Cardiac muscle cell (in vitro differentiated cells and primary cell): Measurements from ENCODE around the gene BAD. TPM values are rescaled to one million over a fixed set of nuclear protein-coding genes. Genes with fewer than 3 reads are reported as not detected.

Experiments
- DNase-seq, 2 donors: peaks; one replicate each; pipeline versions ENCODE4 v3.0.0 to v3.0.0-alpha.2; 2010 to 2017; ENCODE audit warnings: low read depth in 1 of 2, low spot score in 1 of 2
- H3K27ac ChIP-seq: fragments of 200-600 bp; sonication (generic); 2 replicates; pipeline ENCODE4 v1.5.1; 2016
- H3K27me3 ChIP-seq: fragments of 200-600 bp; sonication (generic); 2 replicates; pipeline ENCODE4 v1.6.0; 2016; ENCODE audit warnings: control low read depth
- H3K36me3 ChIP-seq: fragments of 200-600 bp; sonication (generic); 2 replicates; pipeline ENCODE4 v1.5.1; 2016; ENCODE audit warnings: control low read depth
- H3K4me1 ChIP-seq: fragments of 200-600 bp; sonication (generic); 2 replicates; pipeline ENCODE4 v1.8.1; 2017; ENCODE audit warnings: low read depth, mild to moderate bottlenecking, mixed run types
- H3K4me3 ChIP-seq: fragments of 200-600 bp; sonication (generic); 2 replicates; pipeline ENCODE4 v1.5.1; 2016; ENCODE audit warnings: mild to moderate bottlenecking
- H3K9me3 ChIP-seq: fragments of 200-600 bp; sonication (generic); 2 replicates; pipeline ENCODE4 v1.5.1; 2017; ENCODE audit warnings: low read depth, mild to moderate bottlenecking, control low read depth
- CTCF ChIP-seq: IDR thresholded peaks from 2 replicates; pipeline ENCODE4 v1.5.1; 2012; ENCODE audit warnings: low read depth, mild to moderate bottlenecking, low read length
- polyA plus RNA-seq: library from polyadenylated mRNA; unstranded; fragments of >200 nt; fragmentation: Nextera tagmentation; extraction: Ambion mirVana; gene quantifications from 2 replicates; pipeline ENCODE4 v1.2.1, GENCODE V29; 2016
- total RNA-seq: library from RNA; depleted of rRNA; stranded (reverse); fragments of >200 nt; gene quantifications from 2 replicates; pipeline ENCODE4 v1.2.3, GENCODE V29; 2016

Gene BAD
- total and polyA plus RNA-seq, 2 experiments from 2014 or later = 155 to 195 TPM

GRCh38 chr11:64294774-64295173, 10.3 kb upstream of the BAD start:
- no peaks in the 10 kb centered on the region for H3K9me3 ChIP-seq
- no peaks in the 10 kb centered on the region for H3K36me3 ChIP-seq
- TF ChIP-seq CTCF = no peak
- H3K27ac ChIP-seq = no peak overlapping the region
- no peak overlapping the region for H3K4me3 ChIP-seq
- H3K4me1 ChIP-seq = no peaks in the 10 kb centered on the region
- H3K27me3 ChIP-seq = peaks cover 100% of the 10 kb centered on the region
- peak in 1 of 2 donors; percentile 52 for DNase-seq

- TF ChIP-seq CTCF = no peak
These were observed 8.2 kb upstream of the BAD start for GRCh38 chr11:64292460-64293254.

GRCh38 chr11:64291752-64292459, 7.4 kb upstream of the BAD start:
- TF ChIP-seq CTCF = no peak
- no peaks in the 10 kb centered on the region for H3K4me1 ChIP-seq
- H3K27ac ChIP-seq = no peak overlapping the region
- peak overlapping the region; percentile 18 for H3K4me3 ChIP-seq
- no peaks in the 10 kb centered on the region for H3K9me3 ChIP-seq
- H3K36me3 ChIP-seq = no peaks in the 10 kb centered on the region
- DNase-seq = no peak
- H3K27me3 ChIP-seq = peaks cover 79% of the 10 kb centered on the region

More at GRCh38 chr11:64292460-64293254, 8.2 kb upstream of the BAD start:
- Histone ChIP-seq H3K27me3 (peaks cover 86% of the 10 kb centered on the region), H3K4me3 (peak overlapping the region; percentile 18), H3K9me3 (no peaks in the 10 kb centered on the region), H3K36me3 (no peaks in the 10 kb centered on the region), H3K27ac (no peak overlapping the region), H3K4me1 (no peaks in the 10 kb centered on the region)
- DNase-seq = no peak

GRCh38 chr11:64291262-64291751, 6.8 kb upstream of the BAD start, which contains the start of gene KCNK4:
KCNK4 (plus strand) TSS chr11:64291302; CDS start chr11:64293019, 1,717 bp downstream.
- TF ChIP-seq CTCF = no peak
- Histone ChIP-seq H3K4me3 (peak within 1 kb of the TSS; percentile 18), H3K27ac (no peak within 1 kb of the TSS), H3K9me3 (no peaks in the 10 kb centered on the region), H3K4me1 (no peaks in the 10 kb centered on the region), H3K36me3 (no peaks in the 10 kb centered on the region), H3K27me3 (peaks cover 73% of the 10 kb centered on the region)
- DNase-seq = no peak

- H3K9me3 ChIP-seq = no peaks in the 10 kb centered on the region
- no peaks in the 10 kb centered on the region for H3K4me1 ChIP-seq
- no peak overlapping the region for H3K4me3 ChIP-seq
- H3K27me3 ChIP-seq = peaks cover 66% of the 10 kb centered on the region
- H3K36me3 ChIP-seq = no peaks in the 10 kb centered on the region
- no peak for TF ChIP-seq CTCF
- H3K27ac ChIP-seq = no peak overlapping the region
- DNase-seq = no peak
These were observed 6.1 kb upstream of the BAD start for GRCh38 chr11:64290352-64291261.
